Fibroblast of skin of right biceps (primary cell): ENCODE measurements around the gene SEPTIN7.
A peak's percentile ranks its signal among the peaks of the same experiment; 100 is the strongest.

Experiments used
- DNase-seq: peaks from one replicate; pipeline ENCODE4 v3.0.0-alpha.2; 2013

The SEPTIN7 gene

DNA sequence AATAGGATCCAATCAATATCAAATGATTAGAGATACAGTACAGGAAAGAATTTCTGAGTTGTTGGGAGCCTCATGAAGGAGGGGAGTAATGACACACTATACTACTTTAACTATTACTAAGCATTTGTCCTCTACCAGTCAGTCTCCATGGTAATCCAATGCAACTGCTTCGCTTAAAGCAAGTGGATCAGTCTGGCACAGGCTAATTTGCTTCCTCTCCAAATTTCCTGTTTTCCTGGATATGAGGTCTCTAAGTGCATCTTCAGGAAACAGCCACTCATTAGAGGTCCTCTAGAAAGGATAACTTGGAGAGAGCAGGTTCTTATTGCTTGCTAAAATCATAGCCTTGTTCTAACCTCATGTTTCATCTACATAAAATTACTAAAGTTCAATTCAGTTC is 8.4 kb upstream of the SEPTIN7 start:
- no peak for DNase-seq

DNA sequence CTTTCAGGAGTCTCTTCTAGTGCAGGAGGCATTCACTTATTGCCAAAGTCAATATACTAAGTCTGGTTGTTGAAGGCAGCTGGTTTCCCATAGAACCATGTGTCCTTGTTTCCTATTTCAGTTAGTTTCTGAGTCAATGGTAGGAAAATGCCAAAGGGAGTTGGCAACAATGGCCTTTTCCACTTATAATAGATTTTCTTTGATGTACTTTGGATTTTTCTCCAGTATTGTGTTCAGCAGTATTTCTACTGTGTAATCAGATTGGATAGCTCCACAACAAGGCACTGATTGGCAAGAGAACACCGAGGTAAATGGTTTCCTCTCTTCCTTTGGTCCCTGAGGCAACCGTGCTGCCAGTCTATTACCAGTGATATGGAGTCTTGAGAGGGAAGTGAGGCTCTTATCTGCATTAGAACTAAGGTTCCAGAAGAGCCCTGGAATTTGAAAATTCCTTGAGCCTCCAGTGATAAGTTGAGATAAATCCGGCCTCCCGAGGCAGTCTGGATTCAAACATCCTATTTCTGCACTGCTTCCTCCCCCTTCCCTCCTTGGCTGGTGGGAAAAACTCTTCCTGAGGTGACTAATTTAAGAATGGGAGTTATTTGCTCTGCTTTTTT is 7.9 kb upstream of the SEPTIN7 start:
- DNase-seq = peak; percentile 32

DNA sequence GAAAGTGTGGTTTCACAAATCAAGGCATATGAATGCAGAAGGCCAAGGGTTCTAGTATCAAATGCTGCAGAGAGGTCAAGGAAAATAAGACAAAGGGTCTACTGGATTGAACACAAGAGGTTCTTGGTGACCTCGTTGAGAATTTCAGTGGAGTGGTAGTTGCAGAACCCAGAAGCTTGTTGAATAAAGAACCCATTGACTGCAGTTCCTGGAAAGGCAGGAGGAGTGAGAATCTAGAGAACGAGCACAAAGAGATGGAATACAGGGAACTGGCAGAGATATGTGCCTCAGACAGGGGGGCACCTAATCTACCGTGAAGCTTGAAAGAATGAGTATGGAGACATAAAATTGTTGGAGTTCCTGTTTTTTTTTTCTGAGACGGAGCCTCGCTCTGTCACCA is 3.5 kb upstream of the SEPTIN7 start:
- no peak for DNase-seq

- peak; percentile 90 for DNase-seq
Measured at GRCh38 chr7:35799846-35800717, 775 bp upstream of the SEPTIN7 start.

GRCh38 chr7:35801392-35802101 is 690 bp downstream of the SEPTIN7 start:
- peak; percentile 74 for DNase-seq

GRCh38 chr7:35802102-35802466 is 1.2 kb downstream of the SEPTIN7 start:
- DNase-seq = no peak

DNA sequence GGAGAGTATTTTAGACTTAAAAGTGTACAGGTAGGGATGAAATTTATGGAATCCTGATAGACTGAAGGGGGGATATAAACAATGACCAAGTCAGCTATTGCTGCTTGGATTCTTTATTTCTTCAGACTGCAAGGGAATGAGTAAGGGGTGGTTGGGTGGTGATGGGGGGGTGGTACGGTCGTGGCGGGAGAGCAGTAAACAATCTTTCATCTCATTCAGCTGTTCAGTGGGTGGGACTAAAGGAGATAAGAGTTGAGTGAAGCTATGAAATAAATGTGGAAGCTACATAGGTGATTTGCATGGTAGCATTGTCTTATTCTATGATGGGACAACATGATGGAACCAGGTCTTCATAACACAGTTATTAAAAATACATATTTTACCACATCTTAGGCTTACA is 1.8 kb downstream of the SEPTIN7 start:
- no peak for DNase-seq

GRCh38 chr7:35804231-35804970 is 3.5 kb downstream of the SEPTIN7 start:
- no peak for DNase-seq

- no peak for DNase-seq
Measured at GRCh38 chr7:35805876-35806275, 5.0 kb downstream of the SEPTIN7 start.

GRCh38 chr7:35816514-35816913 is 15.7 kb downstream of the SEPTIN7 start:
- DNase-seq = no peak

DNA sequence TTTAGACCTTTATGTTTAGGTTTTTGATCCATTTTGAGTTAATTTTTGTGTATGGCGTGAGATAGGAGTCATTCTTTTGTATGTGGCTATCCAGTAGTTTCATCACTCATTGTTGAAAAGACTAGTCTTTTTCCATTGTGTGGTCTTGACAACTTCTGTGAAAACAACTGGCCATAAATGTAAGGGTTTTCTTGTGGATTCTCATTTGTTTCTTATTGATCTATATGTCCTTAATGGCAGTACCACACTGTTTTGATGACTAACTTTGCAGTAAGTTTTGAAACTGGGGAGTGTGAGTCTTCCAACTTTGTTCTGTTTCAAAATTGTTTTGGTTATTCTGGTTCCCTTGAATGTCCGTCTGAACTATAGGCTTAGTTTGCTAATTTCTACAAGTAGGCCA is 16.3 kb downstream of the SEPTIN7 start:
- no peak for DNase-seq

DNA sequence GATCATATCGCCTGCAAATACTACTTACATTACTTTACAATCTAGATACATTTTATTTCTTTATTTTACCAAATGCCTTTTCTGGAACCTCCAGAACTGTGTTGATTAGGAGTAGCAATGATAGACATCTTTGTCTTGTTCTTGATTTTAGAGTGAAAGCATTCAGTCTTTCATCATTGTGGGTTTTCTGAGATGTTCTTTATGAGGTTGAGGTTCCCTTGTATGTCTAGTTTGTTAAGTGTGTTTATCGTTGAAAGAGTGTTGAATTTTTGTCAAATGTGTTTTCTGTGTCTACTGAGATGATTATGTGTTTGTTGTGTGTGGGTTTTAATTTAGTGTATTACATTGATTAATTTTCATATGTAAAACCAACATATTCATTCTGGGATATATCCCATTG is 17.1 kb downstream of the SEPTIN7 start:
- DNase-seq = no peak

DNA sequence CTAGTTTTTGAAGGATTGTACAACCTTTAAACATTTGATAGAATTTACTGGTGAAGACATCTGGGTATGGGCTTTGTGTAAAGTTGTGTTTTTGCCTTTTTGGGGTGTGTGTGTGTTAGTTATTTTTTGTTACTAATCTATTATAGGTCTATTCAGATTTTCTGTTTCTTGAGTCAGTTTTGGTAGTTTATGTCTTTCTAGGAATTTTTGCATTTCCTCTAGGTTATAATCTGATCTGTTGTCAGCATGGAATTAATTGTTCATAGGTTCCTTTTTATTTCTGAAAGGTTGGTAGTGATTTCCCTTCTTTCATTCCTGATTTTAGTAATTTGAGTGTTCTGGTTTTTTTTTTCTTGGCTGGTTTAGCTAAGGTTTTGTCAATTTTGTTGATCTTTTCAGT is 17.7 kb downstream of the SEPTIN7 start:
- no peak for DNase-seq

- no peak for DNase-seq
Measured at GRCh38 chr7:35819310-35819709, 18.5 kb downstream of the SEPTIN7 start.

DNA sequence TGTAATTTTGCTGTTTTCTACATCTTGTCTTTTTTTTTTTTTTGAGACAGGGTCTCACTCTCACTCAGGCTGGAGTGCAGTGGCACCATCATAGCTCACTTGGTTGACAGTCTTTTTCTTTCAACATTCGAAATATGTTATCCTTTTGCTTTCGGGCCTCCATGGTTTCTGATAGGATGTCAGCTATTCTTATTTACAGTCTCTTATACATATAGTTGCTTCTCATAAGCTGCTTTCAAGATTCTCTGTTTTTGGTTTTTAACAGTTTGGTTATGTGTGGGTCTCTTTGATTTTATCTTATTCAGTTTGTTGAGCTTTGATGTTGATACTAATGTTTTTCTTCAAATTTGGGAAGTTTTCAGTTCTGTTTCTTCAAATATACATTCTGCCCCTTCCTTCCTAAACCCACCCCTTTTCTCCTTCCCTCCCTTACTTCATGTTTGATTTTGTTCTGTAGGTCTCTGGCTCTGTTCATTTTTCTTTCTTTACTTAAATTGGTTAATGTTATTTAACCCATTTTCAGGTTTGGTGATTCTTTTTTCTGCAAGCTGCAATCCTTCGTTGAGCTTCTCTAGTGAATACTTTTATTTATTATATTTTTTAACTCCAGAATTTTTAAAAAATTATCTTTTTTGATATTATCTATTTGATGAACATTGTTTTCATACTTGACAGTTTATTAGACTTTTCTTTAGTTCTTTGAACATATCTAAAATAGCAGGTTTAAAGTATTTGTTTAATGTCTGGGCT is 19.3 kb downstream of the SEPTIN7 start:
- DNase-seq = no peak

DNA sequence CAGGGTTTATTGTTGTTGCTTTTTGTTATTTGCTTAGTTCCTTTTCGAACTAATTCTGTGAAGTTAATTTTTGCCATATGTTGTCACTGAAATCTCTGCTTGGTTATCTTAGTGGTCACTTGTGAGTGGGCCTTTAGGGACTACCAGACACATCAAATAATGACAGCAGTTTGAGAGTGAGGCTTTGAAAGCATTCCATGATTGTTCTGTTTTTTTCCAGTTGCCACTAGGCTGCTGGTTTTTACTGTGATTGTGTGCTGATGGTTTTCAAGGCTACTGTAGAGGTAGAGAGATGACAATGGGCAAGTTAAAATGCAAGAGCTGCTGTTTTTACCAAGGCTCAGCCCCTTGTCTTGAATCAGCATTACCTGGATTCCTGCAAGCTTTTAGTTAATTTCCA is 20.0 kb downstream of the SEPTIN7 start:
- DNase-seq = no peak

- DNase-seq = no peak
Measured at GRCh38 chr7:35823440-35823839, 22.6 kb downstream of the SEPTIN7 start.

- DNase-seq = peak; percentile 3
Measured at GRCh38 chr7:35825974-35826373, 25.1 kb downstream of the SEPTIN7 start.

- no peak for DNase-seq
Measured at GRCh38 chr7:35826751-35827150, 25.9 kb downstream of the SEPTIN7 start.

DNA sequence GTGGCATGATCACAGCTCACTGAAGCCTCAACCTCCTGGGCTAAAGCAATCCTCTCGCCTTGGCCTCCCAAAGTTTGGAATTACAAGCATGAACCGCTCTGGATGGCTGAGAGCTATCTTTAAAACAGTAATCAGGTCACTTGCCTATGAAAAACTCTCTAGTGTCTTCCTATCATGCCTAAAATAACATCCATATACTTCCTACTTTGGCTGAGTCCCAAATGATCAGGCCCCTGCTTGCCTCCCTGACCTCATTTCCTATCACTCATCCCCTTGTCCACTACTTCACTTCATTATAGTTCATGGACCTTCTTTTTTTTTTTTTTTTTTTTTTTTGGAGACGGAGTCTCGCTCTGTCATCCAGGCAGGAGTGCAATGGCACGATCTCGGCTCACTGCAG is 28.0 kb downstream of the SEPTIN7 start:
- no peak for DNase-seq

DNA sequence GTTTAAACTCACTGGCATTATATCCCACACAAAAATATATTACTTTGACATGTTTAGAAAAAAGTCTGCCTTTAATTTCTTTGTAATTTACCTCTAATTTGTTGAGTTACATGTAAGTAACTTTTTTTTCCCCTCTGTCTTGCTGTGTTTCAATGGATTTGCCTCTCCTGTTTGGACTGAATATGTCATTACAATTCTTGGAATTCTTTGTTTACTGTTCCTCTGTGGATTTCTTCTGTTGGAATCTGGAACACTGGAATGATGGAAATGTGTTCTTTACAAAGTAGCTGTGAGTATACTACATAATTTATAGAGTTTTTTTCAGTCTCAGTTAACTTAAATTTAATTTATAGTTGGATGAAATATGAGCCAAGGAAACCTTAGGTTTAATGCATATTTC is 30.4 kb downstream of the SEPTIN7 start:
- peak; percentile 79 for DNase-seq
